ENCODE data around the gene RHO.
A peak's percentile ranks its signal among the peaks of the same experiment; 100 is the strongest.
"Not testable (repeated sequence)": the region's sequence is repeated elsewhere in the genome, so short reads cannot be mapped to it uniquely, and the experiment has no call there.

The RHO gene

DNA sequence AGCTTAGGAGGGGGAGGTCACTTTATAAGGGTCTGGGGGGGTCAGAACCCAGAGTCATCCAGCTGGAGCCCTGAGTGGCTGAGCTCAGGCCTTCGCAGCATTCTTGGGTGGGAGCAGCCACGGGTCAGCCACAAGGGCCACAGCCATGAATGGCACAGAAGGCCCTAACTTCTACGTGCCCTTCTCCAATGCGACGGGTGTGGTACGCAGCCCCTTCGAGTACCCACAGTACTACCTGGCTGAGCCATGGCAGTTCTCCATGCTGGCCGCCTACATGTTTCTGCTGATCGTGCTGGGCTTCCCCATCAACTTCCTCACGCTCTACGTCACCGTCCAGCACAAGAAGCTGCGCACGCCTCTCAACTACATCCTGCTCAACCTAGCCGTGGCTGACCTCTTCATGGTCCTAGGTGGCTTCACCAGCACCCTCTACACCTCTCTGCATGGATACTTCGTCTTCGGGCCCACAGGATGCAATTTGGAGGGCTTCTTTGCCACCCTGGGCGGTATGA is at the start of gene RHO:
Gene RHO, plus strand, starts transcription at position 51 of the 512 bp plus-strand sequence. Its CDS starts 95 bp downstream, at position 146.
- DNase-seq = no peak

DNA sequence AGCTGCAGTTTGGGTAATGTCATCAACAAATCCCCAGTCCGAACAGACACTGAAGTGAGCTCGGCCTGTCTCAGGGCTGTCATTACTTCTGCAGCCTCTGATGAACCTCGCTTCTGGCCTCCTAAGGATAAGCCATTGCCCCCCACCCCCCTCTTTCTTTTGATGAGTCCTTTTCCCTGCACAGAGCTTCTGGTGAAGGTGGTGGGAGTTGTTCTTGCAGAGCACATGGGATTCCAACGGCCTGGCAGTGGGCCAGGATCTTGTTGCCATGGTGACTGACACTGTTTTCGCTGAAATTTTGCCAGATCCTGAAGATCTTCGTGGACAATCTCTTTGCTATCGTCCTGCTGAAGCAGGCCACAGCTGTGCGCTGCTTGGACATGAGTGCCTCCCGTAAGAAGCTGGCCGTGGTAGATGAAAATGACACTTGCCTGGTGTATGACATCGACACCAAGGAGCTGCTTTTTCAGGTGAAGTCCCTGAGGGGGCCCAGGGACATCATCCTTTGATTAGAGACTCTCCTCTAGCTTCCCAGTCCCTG is 47.1 kb upstream of the RHO start:
- DNase-seq = not testable (repeated sequence)

DNA sequence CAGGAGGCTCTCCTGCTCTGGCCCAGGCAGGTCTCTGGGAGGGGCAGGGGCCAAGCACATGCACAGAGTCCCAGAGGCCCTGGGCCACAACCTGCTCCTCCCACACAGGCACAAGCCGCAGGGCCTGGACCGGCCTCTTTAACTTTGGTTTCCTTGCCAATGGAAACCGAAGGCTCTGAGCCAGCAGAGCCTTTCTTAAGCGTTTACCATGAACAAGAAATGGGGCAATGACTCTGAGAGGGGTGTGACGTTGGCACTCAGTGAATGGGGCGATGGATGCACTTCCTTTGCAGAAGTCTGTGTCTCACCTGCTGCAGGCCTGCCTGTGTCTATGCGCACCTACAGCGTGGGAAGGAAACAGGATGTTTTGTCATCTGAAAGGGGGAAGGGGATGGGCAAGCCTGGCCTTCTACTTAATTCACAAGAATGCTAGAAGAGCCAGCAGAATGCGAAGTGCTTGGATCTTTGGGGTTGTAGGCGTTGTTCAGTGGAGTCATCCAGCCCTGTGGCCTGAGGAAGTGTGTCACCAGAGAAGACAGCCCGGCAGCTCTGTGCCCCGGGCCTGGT is 46.6 kb upstream of the RHO start:
- no peak for DNase-seq

DNA sequence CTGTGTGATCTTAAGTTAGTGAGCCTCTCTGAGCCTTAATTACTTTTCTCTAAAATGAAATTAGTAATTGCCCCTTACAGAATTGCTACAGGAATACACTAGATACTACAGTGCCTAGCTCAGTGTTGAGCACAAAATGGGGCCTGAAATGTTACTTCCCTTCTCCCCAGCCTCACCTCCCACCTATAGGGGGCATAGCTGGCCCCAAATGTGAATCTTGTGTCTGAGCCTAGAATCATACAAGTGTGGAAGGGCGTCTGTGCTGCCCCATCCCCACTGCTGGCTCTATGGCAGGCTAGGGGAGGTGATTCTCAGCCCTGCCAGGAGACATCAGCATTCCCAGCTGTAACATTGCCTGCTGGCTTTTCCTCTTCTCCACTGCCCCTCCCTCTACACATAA is 45.7 kb upstream of the RHO start:
- no peak for DNase-seq

GRCh38 chr3:129483870-129484269 is 44.6 kb upstream of the RHO start:
- no peak for DNase-seq

- DNase-seq = not testable (repeated sequence)
Measured at GRCh38 chr3:129485146-129485545, 43.3 kb upstream of the RHO start.

- no peak for DNase-seq
Measured at GRCh38 chr3:129485721-129486663, 42.4 kb upstream of the RHO start.

DNA sequence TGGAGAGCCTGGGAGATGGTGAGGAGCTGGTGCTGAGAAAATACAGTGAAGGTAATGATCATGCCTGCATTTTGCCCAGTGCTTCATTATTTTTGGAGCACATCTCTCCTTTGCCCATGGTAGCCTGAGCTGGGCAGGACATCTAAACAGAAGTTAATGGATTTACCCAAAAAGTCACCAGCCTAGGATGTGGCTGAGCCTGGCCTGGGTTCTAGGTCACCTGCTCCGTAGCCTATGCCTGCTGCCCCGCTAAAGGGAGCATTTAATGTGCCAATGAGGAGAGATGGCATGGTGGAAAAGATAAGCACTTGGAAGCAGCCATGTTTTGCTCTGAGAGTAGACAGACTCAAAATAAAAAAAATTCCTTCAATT is 41.8 kb upstream of the RHO start:
- no peak for DNase-seq

GRCh38 chr3:129487183-129487867 is 41.1 kb upstream of the RHO start:
- DNase-seq = no peak

- not testable (repeated sequence) for DNase-seq
Measured at GRCh38 chr3:129487868-129488335, 40.5 kb upstream of the RHO start.

DNA sequence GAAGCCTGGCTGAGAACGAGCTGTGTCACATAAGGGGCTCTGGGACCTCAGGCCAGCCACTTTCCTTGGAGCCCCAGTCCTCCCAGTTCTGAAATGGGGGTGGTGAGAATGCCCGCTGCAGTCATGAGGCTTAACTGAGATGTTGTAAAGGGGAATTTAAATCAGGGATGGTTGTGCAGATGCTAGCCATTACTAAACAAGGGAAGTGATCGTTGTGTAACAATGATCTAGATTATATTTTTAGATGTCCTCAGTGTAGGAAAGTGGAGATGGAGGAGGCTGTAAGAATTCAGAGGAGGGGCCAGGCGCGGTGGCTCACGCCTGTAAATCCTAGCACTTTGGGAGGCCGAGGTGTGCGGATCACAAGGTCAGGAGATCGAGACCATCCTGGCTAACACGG is 39.2 kb upstream of the RHO start:
- not testable (repeated sequence) for DNase-seq

DNA sequence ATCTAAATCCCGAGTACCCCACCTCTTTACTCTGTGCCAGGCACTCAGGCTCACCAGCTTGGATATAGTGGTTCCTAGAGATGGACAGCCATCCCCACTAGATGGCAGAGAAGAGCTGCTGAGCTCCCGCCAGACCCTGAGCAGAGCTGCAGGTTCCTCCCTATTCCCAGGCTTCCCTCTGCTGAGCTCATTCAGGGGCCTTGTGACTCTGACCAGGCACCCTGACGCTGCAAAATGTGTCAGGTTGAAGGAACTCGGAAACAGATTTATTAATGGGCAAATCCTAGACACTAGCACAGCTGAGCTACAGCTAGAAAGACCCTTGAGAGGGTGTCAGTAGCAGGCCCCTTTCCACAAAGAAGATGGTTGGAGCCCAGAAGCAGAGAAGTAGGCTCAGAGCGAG is 38.2 kb upstream of the RHO start:
- DNase-seq = peak; percentile 8

DNA sequence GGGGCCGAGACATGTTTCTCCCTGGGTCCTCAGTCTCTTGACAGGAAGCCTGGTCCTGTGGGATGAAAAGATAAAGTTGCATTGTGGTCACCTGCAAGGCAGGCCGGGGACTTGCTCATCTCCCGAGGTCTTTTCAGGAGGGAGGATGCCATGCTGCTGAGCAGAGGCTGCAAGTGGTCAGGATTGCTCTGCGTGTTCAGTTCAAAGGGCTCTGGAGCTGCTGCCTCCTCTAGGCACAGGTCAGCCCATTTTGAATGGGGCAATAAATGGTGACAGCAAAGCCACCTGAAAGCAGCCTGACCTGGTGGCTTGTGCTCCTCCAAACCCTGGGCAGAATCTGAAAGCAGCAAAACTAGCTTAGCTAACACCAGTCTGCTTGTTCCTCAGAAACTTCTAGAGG is 37.4 kb upstream of the RHO start:
- not testable (repeated sequence) for DNase-seq

DNA sequence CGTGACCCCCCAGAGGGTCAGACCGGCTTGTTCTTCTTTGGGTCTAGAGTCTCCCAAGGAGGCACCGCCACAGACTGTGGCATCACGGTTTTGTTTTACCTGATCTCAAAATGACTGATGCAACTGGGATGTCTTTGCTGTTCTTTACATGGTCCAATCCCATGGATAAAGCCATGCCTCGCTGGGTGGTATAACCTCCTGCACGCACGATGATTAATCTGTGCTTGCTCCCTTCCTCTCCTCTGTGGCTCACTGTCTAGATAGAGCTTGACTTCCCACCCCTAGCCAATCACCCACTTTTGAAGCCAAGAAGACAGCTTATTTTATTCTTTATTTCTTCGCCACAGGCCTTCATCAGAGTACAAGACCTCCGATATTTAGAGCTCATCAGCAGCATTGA is 36.6 kb upstream of the RHO start:
- DNase-seq = no peak

DNA sequence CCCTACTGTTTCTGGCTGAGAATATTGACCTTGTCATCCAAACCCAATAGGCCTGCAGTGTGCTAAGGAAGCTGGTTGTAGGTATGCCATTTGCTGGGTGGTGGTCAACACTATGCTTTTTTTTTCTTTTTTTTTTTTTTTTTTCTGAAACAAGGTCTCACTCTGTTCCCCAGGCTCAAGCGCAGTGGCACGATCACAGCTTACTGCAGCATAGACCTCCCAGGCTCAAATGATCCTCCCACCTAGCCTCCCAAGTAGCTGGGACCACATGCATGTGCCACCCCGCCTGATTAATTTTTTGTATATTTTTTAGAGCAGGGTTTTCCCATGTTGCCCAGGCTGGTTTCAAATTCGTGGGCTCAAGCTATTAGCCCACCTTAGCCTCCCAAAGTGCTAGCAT is 35.7 kb upstream of the RHO start:
- no peak for DNase-seq

DNA sequence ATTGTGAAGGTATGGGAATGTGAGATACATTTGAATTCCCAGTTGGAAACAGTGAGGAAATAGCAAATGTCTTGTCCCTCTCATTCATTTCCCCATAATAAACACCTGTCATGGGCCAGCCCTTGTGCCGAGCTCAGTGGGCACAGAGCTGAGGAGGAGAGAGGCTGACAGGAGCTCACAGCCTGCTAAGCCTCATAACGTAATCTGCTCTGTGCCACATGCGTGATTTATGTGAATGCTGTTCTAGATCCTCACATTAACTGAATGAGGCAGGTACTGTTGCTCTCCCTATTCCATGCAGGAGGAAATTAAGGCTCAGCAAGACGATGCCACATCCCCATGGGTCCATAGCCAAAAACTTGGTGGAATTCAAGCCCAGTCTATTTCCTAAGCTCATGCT is 35.2 kb upstream of the RHO start:
- DNase-seq = no peak

DNA sequence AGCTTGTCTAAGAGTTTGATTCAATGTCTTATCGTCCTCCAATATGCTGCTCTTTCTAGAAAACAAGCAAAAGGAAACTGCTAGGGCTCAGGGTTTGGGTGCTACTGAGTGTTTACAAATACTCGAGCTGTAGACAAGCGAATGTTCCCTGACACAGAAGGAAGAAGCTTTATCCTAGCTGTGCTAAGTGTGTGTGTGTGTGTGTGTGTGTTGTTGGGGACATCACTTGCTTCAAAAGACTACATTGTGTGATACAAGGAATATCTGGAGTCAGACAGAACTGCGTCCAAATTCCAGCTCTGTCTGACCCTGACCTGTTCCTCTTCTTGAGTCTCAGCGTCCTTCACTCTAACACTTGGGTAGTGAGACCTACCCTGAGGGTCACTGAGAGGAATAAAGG is 33.9 kb upstream of the RHO start:
- not testable (repeated sequence) for DNase-seq

DNA sequence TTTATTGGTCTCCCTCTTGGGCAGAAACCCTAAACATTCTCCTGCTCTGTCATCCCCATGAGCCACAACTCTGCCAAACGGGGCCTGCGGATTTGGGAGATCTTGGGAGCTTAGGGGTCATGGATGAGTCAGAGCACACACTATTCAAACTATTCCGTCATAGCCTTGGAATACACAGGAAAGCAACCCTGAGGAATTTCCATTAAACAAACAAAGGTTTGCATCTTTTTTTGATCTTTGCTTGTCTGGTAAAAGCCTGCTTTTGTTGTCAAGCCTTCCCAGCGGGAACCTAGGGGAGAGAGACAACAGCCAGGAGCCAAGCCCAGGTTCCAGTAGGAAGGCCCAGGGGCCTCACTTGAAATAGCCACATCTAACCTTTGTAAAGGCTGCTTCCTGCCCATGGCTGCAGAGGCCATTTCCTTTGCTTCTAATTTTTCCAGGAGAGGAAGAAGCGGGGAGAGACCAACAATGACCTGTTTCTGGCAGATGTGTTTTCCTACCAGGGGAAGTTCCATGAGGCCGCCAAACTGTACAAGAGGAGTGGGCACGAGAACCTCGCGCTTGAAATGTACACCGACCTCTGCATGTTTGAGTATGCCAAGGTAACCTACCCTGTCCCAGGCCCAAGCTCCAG is 33.3 kb upstream of the RHO start:
- not testable (repeated sequence) for DNase-seq

DNA sequence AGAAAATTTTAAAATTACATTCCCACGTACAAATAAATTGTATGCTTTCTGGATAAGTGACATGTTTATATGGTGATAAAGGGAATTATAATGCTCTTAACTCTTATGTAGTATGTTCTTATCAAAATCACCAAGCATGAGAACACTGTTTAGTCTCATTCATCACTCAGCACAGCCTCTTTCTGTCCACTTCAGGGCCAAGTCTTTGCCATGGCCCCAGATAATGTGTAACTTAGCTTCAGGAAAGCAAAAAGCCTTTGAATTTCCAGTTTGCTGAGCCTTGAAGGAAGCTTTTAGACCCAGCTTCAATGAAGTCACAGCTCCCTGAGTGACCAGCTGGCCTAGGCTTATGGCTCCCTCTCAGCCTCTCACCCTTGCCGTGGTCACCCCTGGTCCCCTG is 30.6 kb upstream of the RHO start:
- DNase-seq = not testable (repeated sequence)

GRCh38 chr3:129498603-129499488 is 29.6 kb upstream of the RHO start:
- DNase-seq = not testable (repeated sequence)

DNA sequence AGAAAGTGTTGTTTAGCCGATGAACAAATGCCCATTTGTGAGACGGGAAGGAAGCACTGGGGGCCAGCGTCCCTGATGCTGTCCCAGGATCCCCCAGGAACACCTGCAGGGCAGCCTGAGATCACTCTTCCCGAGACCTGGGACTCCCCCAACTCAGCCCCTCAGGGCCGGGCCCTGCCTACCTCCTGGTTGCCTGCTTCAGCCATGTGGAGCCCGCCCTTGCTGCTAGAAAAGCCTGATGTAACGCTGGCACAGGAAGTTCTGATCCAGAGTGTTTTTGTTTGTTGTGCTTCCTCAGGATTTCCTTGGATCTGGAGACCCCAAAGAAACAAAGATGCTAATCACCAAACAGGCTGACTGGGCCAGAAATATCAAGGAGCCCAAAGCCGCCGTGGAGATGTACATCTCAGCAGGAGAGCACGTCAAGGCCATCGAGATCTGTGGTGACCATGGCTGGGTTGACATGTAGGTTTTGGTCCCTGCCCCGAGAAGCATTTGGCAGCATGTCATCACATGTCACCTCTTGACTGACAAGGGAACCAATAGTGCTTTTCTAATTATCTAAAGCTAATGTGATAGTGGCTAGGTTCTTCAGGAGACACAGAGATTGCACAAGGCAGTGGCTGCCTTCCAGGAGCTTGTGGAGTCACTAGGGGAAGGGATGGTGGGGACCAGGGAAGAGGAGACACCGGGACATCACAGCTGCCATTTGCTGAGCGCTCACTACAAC is 28.7 kb upstream of the RHO start:
- not testable (repeated sequence) for DNase-seq
